Heart left ventricle (tissue), 16 donors: ENCODE measurements around the gene ZNF605. TPM values are rescaled to one million over a fixed set of nuclear protein-coding genes. Genes with fewer than 3 reads are reported as not detected.

Experiments used
- ATAC-seq, 4 donors: fragments of 200-7000 bp; cut with Tn5 transposase; one replicate each; pipeline ENCODE4 v1.9.1; 2020 to 2022; ENCODE audit warnings: moderate library complexity in 4 of 4, mild to moderate bottlenecking in 3 of 4, moderate number of reproducible peaks in 1 of 4
- DNase-seq, 5 donors: peaks; one replicate each; pipeline ENCODE4 v3.0.0-alpha.2; 2020
- H3K27ac ChIP-seq, 12 donors: fragments of 200-600 bp; sonication (generic) in 4 of 12; one replicate each; pipeline versions ENCODE4 v1.5.0 to v1.8.0; 2016 to 2022; ENCODE audit warnings: mild to moderate bottlenecking in 2 of 12
- H3K27me3 ChIP-seq, 9 donors: fragments of 200-600 bp; sonication (generic) in 2 of 9; one replicate each; pipeline versions ENCODE4 v1.5.1 to v1.8.0; 2016 to 2022; ENCODE audit warnings: mild to moderate bottlenecking in 3 of 9
- H3K36me3 ChIP-seq, 9 donors: fragments of 200-600 bp; sonication (generic) in 2 of 9; one replicate each; pipeline versions ENCODE4 v1.5.0 to v1.8.0; 2018 to 2022; ENCODE audit warnings: mild to moderate bottlenecking in 2 of 9
- H3K4me1 ChIP-seq, 12 donors: fragments of 200-600 bp; sonication (generic) in 4 of 12; one replicate each; pipeline versions ENCODE4 v1.5.0 to v1.8.0; 2016 to 2022; ENCODE audit warnings: mild to moderate bottlenecking in 3 of 12
- H3K4me3 ChIP-seq, 12 donors: fragments of 200-600 bp; sonication (generic) in 4 of 12; one replicate each; pipeline versions ENCODE4 v1.5.0 to v1.8.0; 2017 to 2022; ENCODE audit warnings: mild to moderate bottlenecking in 9 of 12, moderate library complexity in 4 of 12
- H3K9me3 ChIP-seq, 12 donors: fragments of 200-600 bp; sonication (generic) in 4 of 12; one replicate each; pipeline versions ENCODE4 v1.5.0 to v1.8.0; 2016 to 2022; ENCODE audit warnings: mild to moderate bottlenecking in 1 of 12
- POLR2A ChIP-seq, 2 donors: fragments of 450-650 bp; IDR thresholded peaks; one replicate each; pipeline ENCODE4 v1.6.1; 2017; ENCODE audit warnings: antibody characterized with exemption in 2 of 2, mild to moderate bottlenecking in 2 of 2, moderate library complexity in 2 of 2
- WGBS, 4 donors: extraction: QIAGEN DNeasy Blood & Tissue Kit in 2 of 4; methylation state at CpG; one replicate each; pipeline versions ENCODE4 v1.1.5 to v1.1.7; 2013 to 2018; 5-methylcytosine and 5-hydroxymethylcytosine counted together
- intact Hi-C, 10 donors: fragments of 100-400 bp; cut with DNase I; formaldehyde crosslinking; loops; one replicate each; pipeline versions ENCODE4 v1.11.1 to v1.14.2; 2022
- polyA plus RNA-seq, 2 donors: library from polyadenylated mRNA; stranded (reverse); fragments of 200-250 nt; gene quantifications; one replicate each; pipeline ENCODE4 v1.2.3, GENCODE V29; 2013
- total RNA-seq, 9 donors: library from RNA; depleted of rRNA in 2 of 9; stranded (reverse); fragments of >200 nt in 2 of 9; fragmentation: NEBNext Ultra II Directional in 3 of 9; extraction: Animal tissue kit (Norgen Biotek cat#: 25700) in 3 of 9; gene quantifications; one replicate each; pipeline versions ENCODE4 v1.1.0 to v1.2.4, GENCODE V29; 2016 to 2023
- TF ChIP-seq, protein P1 (sequence below), 12 donors: fragments of 200-600 bp; sonication (generic) in 4 of 12; IDR thresholded peaks; one replicate each; pipeline versions ENCODE4 v1.5.0 to v1.8.0; 2018 to 2022; ENCODE audit warnings: antibody characterized with exemption in 12 of 12, mild to moderate bottlenecking in 5 of 12
- donor health status: ischemic (EF 13 %, LVEDD 7.1; RV severe dilation, severe dysfunction).
- donor health status: healthy with polysubstance abuse.
- donor health status: DM: no; HTN: yes; CAD: no.
- donor health status: DM: no; HTN: no; CAD: no.
- donor health status: ischemic (EF 25% LVEDD 6.9; RV normal size, moderate dysfunction).
- donor health status: ischemic (EF 25% LVEDD 5.7; RV mildly dilated, moderate dysfunction).
- donor health status: healthy.
- donor health status: DM: yes; HTN: yes; CAD: no.
- donor health status: ischemic (EF 35%, LVEDD 5.7; RV mildly dilated, moderate dysfunction).
- donor health status: nonischemic (EF 11% LVEDD 7.7; RV severe dilation, severe dysfunction).
- donor health status: DM: yes; HTN: yes; CAD: no.
- donor health status: PGD.
- donor health status: ischemic (EF 29% LVEDD 5.4; RV normal size, mild dysfunction).
- donor health status: nonischemic (EF 23%, LVEDD 6.1; RV moderate dilation, normal function).

Gene ZNF605
- total and polyA plus RNA-seq, 11 donors = 3.4 to 14.2 (median 10.2) TPM

DNA sequence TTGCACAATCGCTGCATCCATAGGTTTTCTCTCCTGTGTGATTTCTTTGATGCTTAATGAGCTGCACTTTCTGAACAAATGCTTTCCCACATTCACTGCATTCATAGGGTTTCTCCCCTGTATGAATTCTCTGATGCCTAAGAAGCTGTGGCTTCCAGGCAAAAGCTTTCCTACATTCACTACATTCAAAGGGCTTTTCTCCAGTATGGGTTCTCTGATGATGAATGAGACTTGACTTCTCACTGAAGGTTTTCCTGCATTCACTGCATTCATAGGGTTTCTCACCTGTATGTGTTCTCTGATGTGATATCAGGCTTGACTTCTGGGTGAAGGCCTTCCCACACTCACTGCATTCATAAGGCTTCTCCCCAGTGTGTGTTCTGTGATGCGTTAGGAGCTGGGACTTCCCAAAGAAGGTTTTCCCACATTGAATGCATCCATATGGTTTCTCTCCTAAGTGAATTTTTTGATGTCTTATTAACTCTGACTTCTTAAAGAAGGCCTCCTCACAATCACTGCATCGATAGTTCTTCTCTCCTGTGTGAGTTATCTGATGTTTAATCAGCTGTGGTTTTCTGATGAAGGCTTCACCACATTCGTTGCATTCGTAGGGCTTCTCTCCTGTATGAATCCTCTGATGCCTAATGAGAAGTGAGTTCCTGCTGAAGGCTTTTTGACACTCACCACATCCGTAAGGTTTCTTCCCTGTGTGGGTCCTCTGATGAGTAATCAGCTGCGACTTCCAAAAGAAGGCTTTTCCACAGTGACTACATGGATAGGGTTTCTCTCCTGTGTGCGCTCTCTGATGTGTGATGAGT lies 30.3 kb downstream of the ZNF605 start:
- H3K4me1 ChIP-seq = no peaks in the 10 kb centered on the region
- WGBS, 4 donors = 94 to 98% (median 98%) methylated on average over 8 of the region's 8 CpGs
- no peaks in the 10 kb centered on the region for H3K27me3 ChIP-seq
- TF ChIP-seq POLR2A (IDR thresholded peaks at IDR 0.05) = no peak
- TF ChIP-seq, protein P1, sequence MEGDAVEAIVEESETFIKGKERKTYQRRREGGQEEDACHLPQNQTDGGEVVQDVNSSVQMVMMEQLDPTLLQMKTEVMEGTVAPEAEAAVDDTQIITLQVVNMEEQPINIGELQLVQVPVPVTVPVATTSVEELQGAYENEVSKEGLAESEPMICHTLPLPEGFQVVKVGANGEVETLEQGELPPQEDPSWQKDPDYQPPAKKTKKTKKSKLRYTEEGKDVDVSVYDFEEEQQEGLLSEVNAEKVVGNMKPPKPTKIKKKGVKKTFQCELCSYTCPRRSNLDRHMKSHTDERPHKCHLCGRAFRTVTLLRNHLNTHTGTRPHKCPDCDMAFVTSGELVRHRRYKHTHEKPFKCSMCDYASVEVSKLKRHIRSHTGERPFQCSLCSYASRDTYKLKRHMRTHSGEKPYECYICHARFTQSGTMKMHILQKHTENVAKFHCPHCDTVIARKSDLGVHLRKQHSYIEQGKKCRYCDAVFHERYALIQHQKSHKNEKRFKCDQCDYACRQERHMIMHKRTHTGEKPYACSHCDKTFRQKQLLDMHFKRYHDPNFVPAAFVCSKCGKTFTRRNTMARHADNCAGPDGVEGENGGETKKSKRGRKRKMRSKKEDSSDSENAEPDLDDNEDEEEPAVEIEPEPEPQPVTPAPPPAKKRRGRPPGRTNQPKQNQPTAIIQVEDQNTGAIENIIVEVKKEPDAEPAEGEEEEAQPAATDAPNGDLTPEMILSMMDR (IDR thresholded peaks at IDR 0.05) = no peak
- peaks cover 3 to 98% (median 25%) of the 10 kb centered on the region in 9 donors for H3K36me3 ChIP-seq
- no peak overlapping the region for H3K27ac ChIP-seq
- ATAC-seq (no peak), DNase-seq (no peak)
- H3K9me3 ChIP-seq = peaks cover 7 to 100% (median 100%) of the 10 kb centered on the region in 12 donors
- H3K4me3 ChIP-seq = no peak overlapping the region
- intact Hi-C loops = no loop called here

DNA sequence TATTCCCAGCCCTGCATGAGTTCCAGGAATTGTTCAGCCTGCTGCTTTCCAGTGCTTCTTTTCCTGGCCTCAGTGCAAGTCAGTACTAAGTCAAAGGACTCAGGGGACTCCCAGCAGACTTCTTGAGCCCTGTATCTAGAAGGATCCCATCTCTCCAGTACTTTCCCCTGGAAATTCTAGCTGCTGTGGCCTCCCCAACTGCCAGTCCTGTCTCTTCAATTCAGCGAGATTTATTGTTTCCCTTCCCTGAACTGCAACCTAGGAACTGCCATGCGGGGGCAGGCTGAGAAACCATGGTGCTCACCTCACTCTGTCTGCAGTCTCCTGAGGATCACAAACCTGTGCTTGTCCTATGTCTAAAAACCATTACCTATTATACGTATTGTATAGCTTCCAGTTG lies 31.8 kb downstream of the ZNF605 start:
- H3K4me1 ChIP-seq = no peaks in the 10 kb centered on the region
- H3K9me3 ChIP-seq = peaks cover 7 to 100% (median 99%) of the 10 kb centered on the region in 12 donors
- 98 to 99% (median 98%) methylated on average over 3 of the region's 3 CpGs for WGBS, 4 donors
- H3K36me3 ChIP-seq = peaks cover 3 to 87% (median 16%) of the 10 kb centered on the region in 9 donors
- intact Hi-C loops = no loop called here
- H3K27me3 ChIP-seq = no peaks in the 10 kb centered on the region
- TF ChIP-seq, protein P1 (IDR thresholded peaks at IDR 0.05) = no peak
- no peak for TF ChIP-seq POLR2A (IDR thresholded peaks at IDR 0.05)
- DNase-seq (no peak), ATAC-seq (no peak)
- no peak overlapping the region for H3K4me3 ChIP-seq
- no peak overlapping the region for H3K27ac ChIP-seq

DNA sequence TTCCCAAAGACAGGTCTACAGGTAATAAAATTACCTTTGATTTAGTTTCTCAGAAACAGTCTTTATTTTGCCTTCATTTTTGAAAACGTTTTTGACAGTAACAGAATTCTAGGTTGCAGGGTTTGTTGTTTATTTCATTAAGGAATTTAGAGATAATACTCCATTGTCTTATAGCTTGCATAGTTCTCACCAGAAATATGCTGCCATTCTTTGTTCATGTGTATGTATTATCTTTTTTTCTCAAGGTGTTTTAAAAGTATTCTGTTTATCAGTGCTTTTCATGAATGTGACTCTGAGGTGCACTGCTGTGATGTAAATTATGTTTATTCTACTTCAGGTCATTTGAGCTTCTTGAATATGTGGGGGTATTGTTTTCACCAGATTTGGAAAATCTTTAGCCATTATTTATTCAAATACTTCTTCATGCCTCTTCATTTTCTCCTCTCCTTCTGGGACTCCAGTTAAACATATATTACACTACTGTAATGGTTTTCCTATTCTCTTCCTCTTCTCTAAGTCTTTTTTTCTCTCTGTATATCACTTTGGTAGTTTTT lies 32.7 kb downstream of the ZNF605 start:
- Histone ChIP-seq H3K27me3 (no peaks in the 10 kb centered on the region), H3K4me1 (no peaks in the 10 kb centered on the region), H3K4me3 (no peak overlapping the region), H3K27ac (no peak overlapping the region), H3K9me3 (peaks cover 7 to 100% (median 98%) of the 10 kb centered on the region in 12 donors), H3K36me3 (peaks cover 0 to 78% (median 7%) of the 10 kb centered on the region in 9 donors)
- DNase-seq (no peak), ATAC-seq (no peak)
- intact Hi-C loops = no loop called here
- TF ChIP-seq, protein P1 (IDR thresholded peaks at IDR 0.05) = no peak
- TF ChIP-seq POLR2A (IDR thresholded peaks at IDR 0.05) = no peak
- WGBS, 4 donors = 53 to 72% (median 57%) methylated on average over 1 of the region's 1 CpG

DNA sequence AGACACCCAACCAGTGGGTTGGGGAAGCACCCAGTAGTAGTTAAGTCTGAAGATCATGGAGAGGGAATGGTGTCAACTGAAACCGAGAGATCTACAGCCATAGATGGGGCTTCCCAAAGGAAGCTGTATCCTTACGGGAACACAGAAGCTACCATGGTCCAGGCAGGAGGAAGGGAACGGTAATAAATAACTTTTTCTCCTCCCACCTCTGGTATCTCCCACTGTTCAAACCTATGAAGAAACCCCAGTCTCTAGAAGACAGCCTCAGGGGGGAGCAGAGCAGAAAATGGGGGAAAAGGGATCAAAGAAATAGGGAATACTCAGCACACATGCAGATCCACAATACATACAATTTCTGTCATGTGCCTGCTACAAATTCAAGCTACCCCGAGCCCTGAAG lies 33.4 kb downstream of the ZNF605 start:
- H3K27me3 ChIP-seq = no peaks in the 10 kb centered on the region
- H3K4me3 ChIP-seq = no peak overlapping the region
- H3K27ac ChIP-seq = no peak overlapping the region
- ATAC-seq (no peak), DNase-seq (no peak)
- H3K9me3 ChIP-seq = peaks cover 7 to 100% (median 98%) of the 10 kb centered on the region in 12 donors
- no peaks in the 10 kb centered on the region for H3K4me1 ChIP-seq
- intact Hi-C loops = no loop called here
- H3K36me3 ChIP-seq = peaks cover 0 to 70% (median 5%) of the 10 kb centered on the region in 9 donors
- 92 to 96% (median 95%) methylated on average over 4 of the region's 4 CpGs for WGBS, 4 donors
- TF ChIP-seq POLR2A (IDR thresholded peaks at IDR 0.05) = no peak
- TF ChIP-seq, protein P1 (IDR thresholded peaks at IDR 0.05) = no peak
